ENCODE measurements around the gene CALCR.
A peak's percentile ranks its signal among the peaks of the same experiment; 100 is the strongest.

The CALCR gene

GRCh38 chr7:93551063-93551895 lies 23.2 kb downstream of the CALCR start:
- no peaks in the 10 kb centered on the region for H3K36me3 ChIP-seq
- TF ChIP-seq CTCF (IDR thresholded peaks at IDR 0.05; ENCODE audit: low read depth, low read length) = peak; percentile 43
- DNase-seq = no peak
- no peak overlapping the region for H3K27ac ChIP-seq
- H3K9me3 ChIP-seq (ENCODE audit: severe bottlenecking) = no peaks in the 10 kb centered on the region
- no peak overlapping the region for H3K4me3 ChIP-seq (ENCODE audit: low read depth, low read length)
- H3K27me3 ChIP-seq (ENCODE audit: insufficient read depth, low read depth, severe bottlenecking) = no peaks in the 10 kb centered on the region

- DNase-seq = no peak
- no peak for TF ChIP-seq CTCF (IDR thresholded peaks at IDR 0.05; ENCODE audit: low read depth, low read length)
- Histone ChIP-seq H3K4me3 (ENCODE audit: low read depth, low read length) (no peak overlapping the region), H3K9me3 (ENCODE audit: severe bottlenecking) (no peaks in the 10 kb centered on the region), H3K36me3 (no peaks in the 10 kb centered on the region), H3K27ac (no peak overlapping the region), H3K27me3 (ENCODE audit: insufficient read depth, low read depth, severe bottlenecking) (no peaks in the 10 kb centered on the region)
Observed at GRCh38 chr7:93547716-93548115, 26.8 kb downstream of the CALCR start.

GRCh38 chr7:93544691-93545090 lies 29.8 kb downstream of the CALCR start:
- Histone ChIP-seq H3K4me3 (ENCODE audit: low read depth, low read length) (no peak overlapping the region), H3K27me3 (ENCODE audit: insufficient read depth, low read depth, severe bottlenecking) (no peaks in the 10 kb centered on the region), H3K36me3 (no peaks in the 10 kb centered on the region), H3K27ac (no peak overlapping the region), H3K9me3 (ENCODE audit: severe bottlenecking) (no peaks in the 10 kb centered on the region)
- no peak for DNase-seq
- no peak for TF ChIP-seq CTCF (IDR thresholded peaks at IDR 0.05; ENCODE audit: low read depth, low read length)

GRCh38 chr7:93538061-93538460 lies 36.5 kb downstream of the CALCR start:
- no peak overlapping the region for H3K27ac ChIP-seq
- H3K36me3 ChIP-seq = no peaks in the 10 kb centered on the region
- no peak overlapping the region for H3K4me3 ChIP-seq (ENCODE audit: low read depth, low read length)
- H3K9me3 ChIP-seq (ENCODE audit: severe bottlenecking) = no peaks in the 10 kb centered on the region
- no peak for DNase-seq
- TF ChIP-seq CTCF (IDR thresholded peaks at IDR 0.05; ENCODE audit: low read depth, low read length) = no peak
- no peaks in the 10 kb centered on the region for H3K27me3 ChIP-seq (ENCODE audit: insufficient read depth, low read depth, severe bottlenecking)

GRCh38 chr7:93535616-93536015 lies 38.9 kb downstream of the CALCR start:
- no peak for TF ChIP-seq CTCF (IDR thresholded peaks at IDR 0.05; ENCODE audit: low read depth, low read length)
- Histone ChIP-seq H3K9me3 (ENCODE audit: severe bottlenecking) (no peaks in the 10 kb centered on the region), H3K4me3 (ENCODE audit: low read depth, low read length) (no peak overlapping the region), H3K27ac (no peak overlapping the region), H3K27me3 (ENCODE audit: insufficient read depth, low read depth, severe bottlenecking) (no peaks in the 10 kb centered on the region), H3K36me3 (no peaks in the 10 kb centered on the region)
- no peak for DNase-seq

GRCh38 chr7:93530701-93531100 lies 43.8 kb downstream of the CALCR start:
- no peak overlapping the region for H3K4me3 ChIP-seq (ENCODE audit: low read depth, low read length)
- no peak for TF ChIP-seq CTCF (IDR thresholded peaks at IDR 0.05; ENCODE audit: low read depth, low read length)
- H3K27ac ChIP-seq = no peak overlapping the region
- H3K36me3 ChIP-seq = no peaks in the 10 kb centered on the region
- no peaks in the 10 kb centered on the region for H3K9me3 ChIP-seq (ENCODE audit: severe bottlenecking)
- DNase-seq = no peak
- no peaks in the 10 kb centered on the region for H3K27me3 ChIP-seq (ENCODE audit: insufficient read depth, low read depth, severe bottlenecking)

All from WERI-Rb-1 (cell line).